ENCODE data around the gene CDKN2B-AS1. TPM values are rescaled to one million over a fixed set of nuclear protein-coding genes. Genes with fewer than 3 reads are reported as not detected.

The CDKN2B-AS1 gene
- total and polyA plus RNA-seq, 12 donors = 0.13 to 2.5 (median 0.74) TPM; not detected in 1

DNA sequence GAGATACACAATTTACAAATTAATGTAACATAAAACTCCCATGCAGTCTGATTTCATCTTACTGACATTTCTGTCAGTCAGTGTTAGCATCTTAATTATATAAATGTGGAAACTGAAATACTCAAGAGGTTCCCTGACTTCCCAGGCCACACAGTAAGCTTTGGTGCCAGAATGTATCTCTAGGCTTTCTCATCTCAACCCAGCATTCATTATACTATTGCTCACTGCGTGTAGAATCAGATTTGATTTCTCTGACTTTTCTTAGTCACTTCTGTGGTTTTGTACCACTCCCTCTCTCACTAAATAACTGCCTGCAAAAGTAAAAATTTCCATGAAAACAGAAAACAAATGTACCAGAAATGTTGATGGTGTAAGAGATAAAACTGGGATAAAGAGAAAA, 46.2 kb downstream of the CDKN2B-AS1 start:
- Histone ChIP-seq H3K36me3 (replicated peaks in 1 of 2) (no peaks in the 10 kb centered on the region), H3K27ac (no peak overlapping the region), H3K4me3 (no peak overlapping the region), H3K4me1 (replicated peaks in 1 of 2) (peaks cover 0 to 15% of the 10 kb centered on the region in 2 donors), H3K9me3 (replicated peaks in 1 of 3) (no peaks in the 10 kb centered on the region), H3K27me3 (no peaks in the 10 kb centered on the region)
- WGBS, 4 donors = 72 to 92% (median 84%) methylated on average over 1 of the region's 1 CpG
- TF ChIP-seq, protein P1, sequence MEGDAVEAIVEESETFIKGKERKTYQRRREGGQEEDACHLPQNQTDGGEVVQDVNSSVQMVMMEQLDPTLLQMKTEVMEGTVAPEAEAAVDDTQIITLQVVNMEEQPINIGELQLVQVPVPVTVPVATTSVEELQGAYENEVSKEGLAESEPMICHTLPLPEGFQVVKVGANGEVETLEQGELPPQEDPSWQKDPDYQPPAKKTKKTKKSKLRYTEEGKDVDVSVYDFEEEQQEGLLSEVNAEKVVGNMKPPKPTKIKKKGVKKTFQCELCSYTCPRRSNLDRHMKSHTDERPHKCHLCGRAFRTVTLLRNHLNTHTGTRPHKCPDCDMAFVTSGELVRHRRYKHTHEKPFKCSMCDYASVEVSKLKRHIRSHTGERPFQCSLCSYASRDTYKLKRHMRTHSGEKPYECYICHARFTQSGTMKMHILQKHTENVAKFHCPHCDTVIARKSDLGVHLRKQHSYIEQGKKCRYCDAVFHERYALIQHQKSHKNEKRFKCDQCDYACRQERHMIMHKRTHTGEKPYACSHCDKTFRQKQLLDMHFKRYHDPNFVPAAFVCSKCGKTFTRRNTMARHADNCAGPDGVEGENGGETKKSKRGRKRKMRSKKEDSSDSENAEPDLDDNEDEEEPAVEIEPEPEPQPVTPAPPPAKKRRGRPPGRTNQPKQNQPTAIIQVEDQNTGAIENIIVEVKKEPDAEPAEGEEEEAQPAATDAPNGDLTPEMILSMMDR (IDR thresholded peaks at IDR 0.05) = no peak
- TF ChIP-seq POLR2A (IDR thresholded peaks at IDR 0.05) = no peak
- intact Hi-C loops (cut with DNase I) = no loop called here
- no peak for DNase-seq

- Histone ChIP-seq H3K4me1 (replicated peaks in 1 of 2) (peaks cover 0 to 15% of the 10 kb centered on the region in 2 donors), H3K27ac (no peak overlapping the region), H3K36me3 (replicated peaks in 1 of 2) (no peaks in the 10 kb centered on the region), H3K27me3 (no peaks in the 10 kb centered on the region), H3K4me3 (no peak overlapping the region), H3K9me3 (replicated peaks in 1 of 3) (no peaks in the 10 kb centered on the region)
- intact Hi-C loops (cut with DNase I) = no loop called here
- WGBS, 4 donors = 94 to 98% (median 95%) methylated on average over 1 of the region's 1 CpG
- TF ChIP-seq POLR2A (IDR thresholded peaks at IDR 0.05) = no peak
- TF ChIP-seq, protein P1 (IDR thresholded peaks at IDR 0.05) = no peak
- DNase-seq = no peak
Measured at GRCh38 chr9:22041344-22041743, 46.8 kb downstream of the CDKN2B-AS1 start.

DNA sequence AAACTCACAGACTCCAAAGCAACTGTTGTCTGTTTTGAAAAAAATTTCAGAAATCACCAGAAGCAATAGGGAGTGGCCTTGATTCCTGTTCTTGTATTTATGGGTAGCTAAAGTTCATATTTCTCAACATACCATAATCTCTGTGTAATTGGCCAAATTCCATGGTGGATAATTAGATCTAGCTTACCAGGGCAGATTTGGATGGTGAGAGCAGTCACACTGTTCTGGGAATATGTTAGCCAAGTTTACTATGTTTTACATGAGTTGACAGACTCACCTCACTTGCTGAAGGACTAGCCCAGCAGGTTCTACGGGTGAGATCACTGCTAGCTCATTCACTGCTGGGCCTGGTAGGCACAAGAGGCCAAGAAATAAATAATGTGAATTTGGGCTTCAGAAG, 47.2 kb downstream of the CDKN2B-AS1 start:
- no peak overlapping the region for H3K27ac ChIP-seq
- no peak for DNase-seq
- 45 to 94% (median 86%) methylated on average over 1 of the region's 1 CpG for WGBS, 4 donors
- H3K27me3 ChIP-seq = no peaks in the 10 kb centered on the region
- intact Hi-C loops (cut with DNase I) = no loop called here
- H3K4me1 ChIP-seq (replicated peaks in 1 of 2) = peaks cover 0 to 15% of the 10 kb centered on the region in 2 donors
- H3K36me3 ChIP-seq (replicated peaks in 1 of 2) = no peaks in the 10 kb centered on the region
- no peaks in the 10 kb centered on the region for H3K9me3 ChIP-seq (replicated peaks in 1 of 3)
- H3K4me3 ChIP-seq = no peak overlapping the region
- TF ChIP-seq POLR2A (IDR thresholded peaks at IDR 0.05) = no peak
- TF ChIP-seq, protein P1 (IDR thresholded peaks at IDR 0.05) = no peak

GRCh38 chr9:22043928-22044327, 49.3 kb downstream of the CDKN2B-AS1 start:
- WGBS, 4 donors = 40 to 62% (median 58%) methylated on average over 3 of the region's 3 CpGs
- Histone ChIP-seq H3K4me3 (no peak overlapping the region), H3K36me3 (replicated peaks in 1 of 2) (no peaks in the 10 kb centered on the region), H3K4me1 (replicated peaks in 1 of 2) (peaks cover 0 to 9% of the 10 kb centered on the region in 2 donors), H3K27me3 (no peaks in the 10 kb centered on the region), H3K27ac (no peak overlapping the region), H3K9me3 (replicated peaks in 1 of 3) (no peaks in the 10 kb centered on the region)
- intact Hi-C loops (cut with DNase I) = no loop called here
- TF ChIP-seq POLR2A (IDR thresholded peaks at IDR 0.05) = no peak
- TF ChIP-seq, protein P1 (IDR thresholded peaks at IDR 0.05) = no peak
- DNase-seq = no peak
